HL-60 (cell line): ENCODE measurements around the gene RPH3AL.

Experiments used
- DNase-seq, 2 experiments: peaks; one replicate each; pipeline ENCODE4 v3.0.0-alpha.2; 2010 to 2020; ENCODE audit warnings: low read depth in 1 of 2, low spot score in 1 of 2
- H3K27ac ChIP-seq: fragments of 250-450 bp; sonication (Bioruptor Pico); replicated peaks from 2 replicates; pipeline ENCODE4 v1.5.1; 2020; ENCODE audit warnings: mild to moderate bottlenecking, moderate library complexity
- H3K27me3 ChIP-seq: fragments of 250-450 bp; sonication (Bioruptor Pico); 2 replicates; pipeline ENCODE4 v1.5.1; 2021; ENCODE audit warnings: mild to moderate bottlenecking, moderate library complexity; ENCODE audit not compliant: insufficient read depth, poor library complexity, severe bottlenecking
- H3K4me3 ChIP-seq: replicated peaks from 2 replicates; pipeline ENCODE4 v1.5.1; 2011; ENCODE audit warnings: mild to moderate bottlenecking, control low read depth, low read length; ENCODE audit not compliant: insufficient read depth
- CTCF ChIP-seq: IDR thresholded peaks from one replicate; pipeline ENCODE4 v1.5.1; 2011; ENCODE audit warnings: low read length, control low read depth, inconsistent platforms; ENCODE audit not compliant: insufficient read depth
- GABPA ChIP-seq: IDR thresholded peaks from 2 replicates; pipeline ENCODE4 v1.6.1; 2012; ENCODE audit warnings: low read depth
- POLR2AphosphoS5 ChIP-seq: IDR thresholded peaks from 2 replicates; pipeline ENCODE4 v1.6.1; 2012; ENCODE audit warnings: low read depth
- REST ChIP-seq: IDR thresholded peaks from 2 replicates; pipeline ENCODE4 v1.6.1; 2012; ENCODE audit warnings: low read depth; ENCODE audit not compliant: insufficient replicate concordance
- SPI1 ChIP-seq: IDR thresholded peaks from 2 replicates; pipeline ENCODE4 v1.6.1; 2012; ENCODE audit warnings: low read depth, mild to moderate bottlenecking, borderline replicate concordance

RPH3AL gene

GRCh38 chr17:334974-335481 lies 17.6 kb downstream of the RPH3AL start:
- no peak for TF ChIP-seq GABPA
- TF ChIP-seq CTCF = no peak
- no peak for TF ChIP-seq POLR2AphosphoS5
- no peak for TF ChIP-seq SPI1
- no peak for TF ChIP-seq REST
- Histone ChIP-seq H3K27ac (no peak overlapping the region), H3K4me3 (no peak overlapping the region), H3K27me3 (peaks cover 2% of the 10 kb centered on the region)
- no peak for DNase-seq

- no peak for DNase-seq
- TF ChIP-seq SPI1 (no peak), GABPA (no peak), REST (no peak)
- H3K4me3 ChIP-seq = no peak overlapping the region
Measured at GRCh38 chr17:333626-334396, 18.8 kb downstream of the RPH3AL start.

DNA sequence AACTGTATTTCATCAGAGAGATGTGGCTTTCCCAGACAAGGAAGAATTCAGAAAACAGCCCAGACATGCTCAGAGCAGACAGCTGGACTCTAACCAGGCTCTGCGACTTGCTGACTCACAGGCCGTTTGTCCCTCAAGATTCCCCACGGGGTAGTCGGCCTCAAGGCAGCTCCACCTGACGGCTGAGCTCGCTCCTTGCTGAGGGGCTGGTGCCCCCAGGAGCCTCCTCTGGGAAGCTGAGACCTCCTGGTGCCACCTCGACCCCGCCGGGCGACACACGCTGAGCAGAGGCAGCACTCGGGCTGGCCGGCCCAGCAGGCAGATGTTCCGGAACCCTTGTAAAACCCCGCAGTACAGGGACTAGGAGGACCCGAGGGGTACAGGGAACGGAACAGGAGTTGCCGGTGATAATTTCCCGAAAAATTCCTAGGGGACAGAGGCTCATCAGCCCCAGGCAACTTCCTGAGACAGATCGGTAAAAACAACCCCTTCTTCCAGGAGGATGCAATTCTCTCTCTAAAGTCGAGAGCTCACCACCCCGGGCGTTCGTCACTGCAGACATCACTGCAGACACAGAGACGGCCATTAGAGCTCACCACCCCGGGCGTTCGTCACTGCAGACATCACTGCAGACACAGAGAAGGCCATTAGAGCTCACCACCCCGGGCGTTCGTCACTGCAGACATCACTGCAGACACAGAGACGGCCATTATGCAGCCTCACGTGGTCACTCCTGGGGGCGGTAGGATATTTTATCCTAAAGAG lies 19.9 kb downstream of the RPH3AL start:
- H3K4me3 ChIP-seq = no peak overlapping the region
- TF ChIP-seq SPI1 (no peak), CTCF (no peak), POLR2AphosphoS5 (no peak), REST (no peak), GABPA (no peak)
- H3K27me3 ChIP-seq = peaks cover 2% of the 10 kb centered on the region
- no peak overlapping the region for H3K27ac ChIP-seq
- no peak for DNase-seq

More at GRCh38 chr17:333626-334396, 18.8 kb downstream of the RPH3AL start:
- peaks cover 2% of the 10 kb centered on the region for H3K27me3 ChIP-seq
- no peak overlapping the region for H3K27ac ChIP-seq
